HUES64 (cell line): ENCODE data around the gene AEN. TPM values are rescaled to one million over a fixed set of nuclear protein-coding genes. Genes with fewer than 3 reads are reported as not detected.

Experiments
- H3K27ac ChIP-seq: 2 replicates; pipeline ENCODE4 v1.7.0; 2013; ENCODE audit warnings: low read depth, low read length, inconsistent platforms
- H3K27me3 ChIP-seq: 2 replicates; pipeline ENCODE4 v1.6.1; 2013; ENCODE audit warnings: mild to moderate bottlenecking, low read length; ENCODE audit not compliant: insufficient read depth
- H3K36me3 ChIP-seq: 2 replicates; pipeline ENCODE4 v1.6.1; 2013; ENCODE audit warnings: mild to moderate bottlenecking, low read length; ENCODE audit not compliant: insufficient read depth
- H3K4me1 ChIP-seq: 2 replicates; pipeline ENCODE4 v1.6.1; 2013; ENCODE audit warnings: mild to moderate bottlenecking, low read length, moderate library complexity; ENCODE audit not compliant: insufficient read depth
- H3K4me3 ChIP-seq: 2 replicates; pipeline ENCODE4 v1.5.1; 2013; ENCODE audit warnings: mild to moderate bottlenecking, low read length, moderate library complexity
- H3K9ac ChIP-seq: 2 replicates; pipeline ENCODE4 v1.6.1; 2013; ENCODE audit warnings: mild to moderate bottlenecking, low read depth, low read length
- H3K9me3 ChIP-seq: 2 replicates; pipeline ENCODE4 v1.6.1; 2013; ENCODE audit warnings: low read depth, low read length; ENCODE audit not compliant: insufficient read depth
- WGBS: fragments of 150-250, 120-280 bp; methylation state at CpG from one replicate; pipeline ENCODE4 v1.1.7; 2013; ENCODE audit warnings: missing lambda C conversion rate; 5-methylcytosine and 5-hydroxymethylcytosine counted together
- polyA plus RNA-seq, 2 experiments: library from polyadenylated mRNA; stranded (reverse); fragments of 50-300 nt; gene quantifications; one replicate each; pipeline ENCODE4 v1.2.3, GENCODE V29; 2013

Gene AEN
- 79.1 TPM for polyA plus RNA-seq (2013, experiment 1 of 2)
- polyA plus RNA-seq (2013, experiment 2 of 2): 69.9 TPM

GRCh38 chr15:88620995-88621772 lies at the start of gene AEN:
TSS of gene AEN (plus strand) at chr15:88621340. CDS start at chr15:88626210, 4,870 bp downstream.
- Histone ChIP-seq H3K36me3 (peaks cover 27% of the 10 kb centered on the region), H3K27me3 (no peaks in the 10 kb centered on the region), H3K4me3 (peak within 1 kb of the TSS; percentile 99), H3K4me1 (peaks cover 42% of the 10 kb centered on the region), H3K9ac (peak within 1 kb of the TSS; percentile 98), H3K9me3 (no peaks in the 10 kb centered on the region), H3K27ac (peak within 1 kb of the TSS; percentile 91)
- under 1% methylated on average over 71 of the region's 71 CpGs for WGBS

GRCh38 chr15:88571852-88572259 lies 49.3 kb upstream of the AEN start:
- H3K4me3 ChIP-seq: no peak overlapping the region
- H3K27me3 ChIP-seq: no peaks in the 10 kb centered on the region
- H3K9me3 ChIP-seq: no peaks in the 10 kb centered on the region
- H3K4me1 ChIP-seq: peaks cover 10% of the 10 kb centered on the region
- no peak overlapping the region for H3K27ac ChIP-seq
- no peaks in the 10 kb centered on the region for H3K36me3 ChIP-seq
- 88% methylated on average over 5 of the region's 5 CpGs for WGBS
- H3K9ac ChIP-seq: no peak overlapping the region

- Histone ChIP-seq H3K36me3 (no peaks in the 10 kb centered on the region), H3K4me3 (no peak overlapping the region), H3K27me3 (no peaks in the 10 kb centered on the region), H3K9me3 (no peaks in the 10 kb centered on the region), H3K4me1 (peaks cover 10% of the 10 kb centered on the region), H3K9ac (no peak overlapping the region), H3K27ac (no peak overlapping the region)
- 80% methylated on average over 1 of the region's 1 CpG for WGBS
Observed at GRCh38 chr15:88574077-88574476, 47.1 kb upstream of the AEN start.

- 54% methylated on average over 7 of the region's 7 CpGs for WGBS
- H3K36me3 ChIP-seq: no peaks in the 10 kb centered on the region
- no peak overlapping the region for H3K9ac ChIP-seq
- no peaks in the 10 kb centered on the region for H3K27me3 ChIP-seq
- peaks cover 10% of the 10 kb centered on the region for H3K4me1 ChIP-seq
- no peaks in the 10 kb centered on the region for H3K9me3 ChIP-seq
- no peak overlapping the region for H3K4me3 ChIP-seq
- H3K27ac ChIP-seq: no peak overlapping the region
Observed at GRCh38 chr15:88574655-88575054, 46.5 kb upstream of the AEN start.

- 90% methylated on average over 3 of the region's 3 CpGs for WGBS
- H3K9ac ChIP-seq: no peak overlapping the region
- no peaks in the 10 kb centered on the region for H3K27me3 ChIP-seq
- H3K9me3 ChIP-seq: no peaks in the 10 kb centered on the region
- peaks cover 9% of the 10 kb centered on the region for H3K4me1 ChIP-seq
- no peaks in the 10 kb centered on the region for H3K36me3 ChIP-seq
- H3K27ac ChIP-seq: no peak overlapping the region
- no peak overlapping the region for H3K4me3 ChIP-seq
Observed at GRCh38 chr15:88579322-88579721, 41.8 kb upstream of the AEN start.

- H3K36me3 ChIP-seq: no peaks in the 10 kb centered on the region
- H3K9ac ChIP-seq: no peak overlapping the region
- no peak overlapping the region for H3K27ac ChIP-seq
- WGBS: 89% methylated on average over 4 of the region's 4 CpGs
- no peak overlapping the region for H3K4me3 ChIP-seq
- no peaks in the 10 kb centered on the region for H3K27me3 ChIP-seq
- no peaks in the 10 kb centered on the region for H3K4me1 ChIP-seq
- H3K9me3 ChIP-seq: no peaks in the 10 kb centered on the region
Observed at GRCh38 chr15:88580532-88580931, 40.6 kb upstream of the AEN start.

GRCh38 chr15:88586401-88587162 lies 34.6 kb upstream of the AEN start:
- WGBS: 67% methylated on average over 4 of the region's 4 CpGs
- H3K36me3 ChIP-seq: no peaks in the 10 kb centered on the region
- H3K27ac ChIP-seq: no peak overlapping the region
- no peak overlapping the region for H3K4me3 ChIP-seq
- no peaks in the 10 kb centered on the region for H3K27me3 ChIP-seq
- no peak overlapping the region for H3K9ac ChIP-seq
- peaks cover 8% of the 10 kb centered on the region; the same call in 1 of the 2 replicates for H3K4me1 ChIP-seq
- H3K9me3 ChIP-seq: no peaks in the 10 kb centered on the region

- H3K4me3 ChIP-seq: no peak overlapping the region
- no peak overlapping the region for H3K27ac ChIP-seq
- WGBS: 95% methylated on average over 5 of the region's 6 CpGs
- H3K36me3 ChIP-seq: no peaks in the 10 kb centered on the region
- peaks cover 8% of the 10 kb centered on the region; the same call in 1 of the 2 replicates for H3K4me1 ChIP-seq
- H3K9me3 ChIP-seq: no peaks in the 10 kb centered on the region
- H3K9ac ChIP-seq: no peak overlapping the region
- no peaks in the 10 kb centered on the region for H3K27me3 ChIP-seq
Observed at GRCh38 chr15:88590759-88591158, 30.4 kb upstream of the AEN start.

- Histone ChIP-seq H3K36me3 (no peaks in the 10 kb centered on the region), H3K27me3 (no peaks in the 10 kb centered on the region), H3K4me1 (peaks cover 8% of the 10 kb centered on the region; the same call in 1 of the 2 replicates), H3K9me3 (no peaks in the 10 kb centered on the region), H3K27ac (no peak overlapping the region), H3K4me3 (no peak overlapping the region), H3K9ac (no peak overlapping the region)
Observed at GRCh38 chr15:88591384-88591783, 29.8 kb upstream of the AEN start.

- peaks cover 66% of the 10 kb centered on the region for H3K27me3 ChIP-seq
- 8% methylated on average over 14 of the region's 14 CpGs for WGBS
- H3K9ac ChIP-seq: no peak overlapping the region
Observed at GRCh38 chr15:88603885-88604284, 17.3 kb upstream of the AEN start.

GRCh38 chr15:88604381-88605188 lies 16.6 kb upstream of the AEN start:
- Histone ChIP-seq H3K4me3 (peak overlapping the region; percentile 44), H3K9me3 (no peaks in the 10 kb centered on the region), H3K36me3 (no peaks in the 10 kb centered on the region), H3K27ac (no peak overlapping the region), H3K4me1 (peaks cover 19% of the 10 kb centered on the region), H3K9ac (no peak overlapping the region), H3K27me3 (peaks cover 66% of the 10 kb centered on the region)
- WGBS: 2% methylated on average over 44 of the region's 46 CpGs

More at GRCh38 chr15:88603885-88604284, 17.3 kb upstream of the AEN start:
- Histone ChIP-seq H3K4me3 (peak overlapping the region; percentile 44), H3K4me1 (peaks cover 15% of the 10 kb centered on the region), H3K36me3 (no peaks in the 10 kb centered on the region), H3K9me3 (no peaks in the 10 kb centered on the region), H3K27ac (no peak overlapping the region)
